Panc1 (cell line): ENCODE results near the gene G6PC3. TPM values are rescaled to one million over a fixed set of nuclear protein-coding genes. Genes with fewer than 3 reads are reported as not detected.

ENCODE experiments used
- ATAC-seq: fragments of 200-7000 bp; cut with Tn5 transposase; 2 replicates; pipeline ENCODE4 v1.9.1; 2020; ENCODE audit warnings: mild to moderate bottlenecking, moderate library complexity
- BruUV-seq: library from RNA; stranded (reverse); fragments of 400-500 nt; replicated peaks from 2 replicates; lab custom pipeline; 2021; lab: Mats Ljungman, UMichigan
- CTCF ChIA-PET: fragments of 300-600 bp; sonication (Branson Sonifier 250); formaldehyde crosslinking; loops from one replicate; lab custom pipeline; 2022; ENCODE audit warnings: antibody characterized with exemption; lab: Charles Lee
- POLR2A ChIA-PET: fragments of 300-600 bp; sonication (Branson Sonifier 250); formaldehyde crosslinking; loops from one replicate; lab custom pipeline; 2022; ENCODE audit warnings: antibody characterized with exemption; lab: Charles Lee
- DNase-seq: peaks from one replicate; pipeline ENCODE4 v3.0.0-alpha.2; 2010; ENCODE audit warnings: low read depth, low spot score
- H3K27ac ChIP-seq: 2 replicates; pipeline ENCODE4 v1.5.1; 2011; ENCODE audit warnings: mild to moderate bottlenecking, low read length, inconsistent platforms
- H3K27me3 ChIP-seq: fragments of 200-500 bp; sonication (Bioruptor generic); 2 replicates; pipeline ENCODE4 v1.6.0; 2014; ENCODE audit warnings: low read length, inconsistent platforms; ENCODE audit not compliant: control insufficient read depth, insufficient read depth
- H3K36me3 ChIP-seq: fragments of 200-500 bp; sonication (Bioruptor generic); 2 replicates; pipeline ENCODE4 v1.5.1; 2014; ENCODE audit warnings: inconsistent platforms, mild to moderate bottlenecking, low read length, moderate library complexity; ENCODE audit not compliant: control insufficient read depth, insufficient read depth
- H3K4me1 ChIP-seq: 2 replicates; pipeline ENCODE4 v1.5.1; 2011; ENCODE audit warnings: inconsistent platforms, mild to moderate bottlenecking, low read length, moderate library complexity; ENCODE audit not compliant: control insufficient read depth, insufficient read depth
- H3K4me3 ChIP-seq, 2 experiments: 2 replicates each; pipeline ENCODE4 v1.5.1; 2011 to 2012; ENCODE audit warnings: low read depth in 2 of 2, low read length in 2 of 2, mild to moderate bottlenecking in 2 of 2, inconsistent platforms in 1 of 2, moderate library complexity in 1 of 2
- H3K9me3 ChIP-seq: fragments of 200-500 bp; sonication (Bioruptor generic); 2 replicates; pipeline ENCODE4 v1.5.1; 2014; ENCODE audit warnings: low read depth, mild to moderate bottlenecking, inconsistent platforms, low read length, moderate library complexity; ENCODE audit not compliant: control insufficient read depth, insufficient read depth
- CTCF ChIP-seq: fragments of 450-650 bp; IDR thresholded peaks from 2 replicates; pipeline ENCODE4 v1.5.1; 2017; ENCODE audit warnings: mild to moderate bottlenecking
- POLR2AphosphoS5 ChIP-seq: IDR thresholded peaks from 2 replicates; pipeline ENCODE4 v1.6.1; 2012; ENCODE audit warnings: mild to moderate bottlenecking, low read depth, low read length, moderate library complexity
- SIN3A ChIP-seq: IDR thresholded peaks from 2 replicates; pipeline ENCODE4 v1.6.1; 2012; ENCODE audit warnings: low read depth, mild to moderate bottlenecking, low read length, moderate library complexity, borderline replicate concordance; ENCODE audit not compliant: insufficient read depth
- TCF7L2 ChIP-seq: IDR thresholded peaks from 2 replicates; pipeline ENCODE4 v1.6.1; 2011; ENCODE audit warnings: mild to moderate bottlenecking, low read depth, low read length, inconsistent platforms
- in situ Hi-C: cut with HindIII; loops from 2 replicates; pipeline ENCODE4 v1.10.0; 2016; ENCODE audit warnings: low sequenced_read_pairs, low pct_unique_long_range_greater_than_20kb
- intact Hi-C: fragments of 100-400 bp; cut with micrococcal nuclease; formaldehyde crosslinking; loops from one replicate; pipeline ENCODE4 v1.10.0; 2022; ENCODE audit not compliant: unreplicated experiment
- total RNA-seq: library from RNA; stranded (reverse); gene quantifications from one replicate; pipeline ENCODE4 v1.2.1, GENCODE V29; 2021; ENCODE audit not compliant: unreplicated experiment
- TF ChIP-seq, protein P1 (sequence below), 2 experiments: IDR thresholded peaks; 2 replicates each; pipeline ENCODE4 v1.6.1; 2011 to 2012; ENCODE audit warnings: low read depth in 2 of 2, control low read depth in 1 of 2, low read length in 1 of 2, mild to moderate bottlenecking in 1 of 2, moderate library complexity in 1 of 2; ENCODE audit not compliant: insufficient read depth in 1 of 2

G6PC3 gene
- total RNA-seq, 1 experiment from 2014 or later, result 42.7 TPM

DNA sequence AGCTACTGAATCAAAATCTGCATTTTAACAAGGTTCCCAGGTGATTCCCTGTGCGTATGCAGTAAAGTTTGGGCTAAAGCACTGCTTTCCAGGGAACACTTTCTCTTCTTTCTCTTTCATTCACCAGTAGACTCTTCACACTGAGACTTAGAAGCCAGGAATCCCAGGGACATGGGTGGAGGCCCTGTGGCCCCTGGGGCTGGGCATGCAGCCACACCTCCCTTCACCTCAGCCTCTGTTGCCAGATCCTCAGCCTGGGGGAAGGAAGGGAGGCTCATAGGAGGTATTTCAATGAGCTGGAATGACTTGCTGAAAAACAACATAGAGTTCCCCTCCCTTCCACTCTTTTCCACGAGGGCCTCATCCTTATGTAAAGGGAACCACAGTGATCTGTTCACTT is 1.2 kb downstream of the G6PC3 start:
- peak overlapping the region; percentile 93 for H3K27ac ChIP-seq
- TSS peak; percentile 84 for BruUV-seq
- H3K4me1 ChIP-seq, result peaks cover 18% of the 10 kb centered on the region
- in situ Hi-C loops (no loop called here), intact Hi-C loops (no loop called here)
- H3K36me3 ChIP-seq, result peaks cover 2% of the 10 kb centered on the region; the same call in 1 of the 2 replicates
- no peak for ATAC-seq
- TF ChIP-seq TCF7L2 (no peak), CTCF (no peak)
- no peaks in the 10 kb centered on the region for H3K27me3 ChIP-seq
- H3K4me3 ChIP-seq, result peak overlapping the region; percentile 71 to 87
- no peaks in the 10 kb centered on the region for H3K9me3 ChIP-seq
- DNase-seq, result no peak
- ChIA-PET CTCF (interaction anchor here (0.6 kb wide), 1 partner anchor 49 kb away, joined by 5 read pairs; no protein-coding TSS in a partner anchor), POLR2A (interaction anchor here (0.7 kb wide), 1 partner anchor 291 kb away, joined by 5 read pairs; no protein-coding TSS in a partner anchor)

- ATAC-seq (no peak), DNase-seq (no peak)
- Histone ChIP-seq H3K4me3 (no peak overlapping the region), H3K4me1 (peaks cover 12% of the 10 kb centered on the region), H3K36me3 (peaks cover 2% of the 10 kb centered on the region; the same call in 1 of the 2 replicates), H3K9me3 (no peaks in the 10 kb centered on the region), H3K27me3 (no peaks in the 10 kb centered on the region), H3K27ac (no peak overlapping the region)
- no TSS peak for BruUV-seq
- ChIA-PET CTCF (no interaction called here), POLR2A (no interaction called here)
- in situ Hi-C loops (no loop called here), intact Hi-C loops (no loop called here)
- TF ChIP-seq, protein P1, sequence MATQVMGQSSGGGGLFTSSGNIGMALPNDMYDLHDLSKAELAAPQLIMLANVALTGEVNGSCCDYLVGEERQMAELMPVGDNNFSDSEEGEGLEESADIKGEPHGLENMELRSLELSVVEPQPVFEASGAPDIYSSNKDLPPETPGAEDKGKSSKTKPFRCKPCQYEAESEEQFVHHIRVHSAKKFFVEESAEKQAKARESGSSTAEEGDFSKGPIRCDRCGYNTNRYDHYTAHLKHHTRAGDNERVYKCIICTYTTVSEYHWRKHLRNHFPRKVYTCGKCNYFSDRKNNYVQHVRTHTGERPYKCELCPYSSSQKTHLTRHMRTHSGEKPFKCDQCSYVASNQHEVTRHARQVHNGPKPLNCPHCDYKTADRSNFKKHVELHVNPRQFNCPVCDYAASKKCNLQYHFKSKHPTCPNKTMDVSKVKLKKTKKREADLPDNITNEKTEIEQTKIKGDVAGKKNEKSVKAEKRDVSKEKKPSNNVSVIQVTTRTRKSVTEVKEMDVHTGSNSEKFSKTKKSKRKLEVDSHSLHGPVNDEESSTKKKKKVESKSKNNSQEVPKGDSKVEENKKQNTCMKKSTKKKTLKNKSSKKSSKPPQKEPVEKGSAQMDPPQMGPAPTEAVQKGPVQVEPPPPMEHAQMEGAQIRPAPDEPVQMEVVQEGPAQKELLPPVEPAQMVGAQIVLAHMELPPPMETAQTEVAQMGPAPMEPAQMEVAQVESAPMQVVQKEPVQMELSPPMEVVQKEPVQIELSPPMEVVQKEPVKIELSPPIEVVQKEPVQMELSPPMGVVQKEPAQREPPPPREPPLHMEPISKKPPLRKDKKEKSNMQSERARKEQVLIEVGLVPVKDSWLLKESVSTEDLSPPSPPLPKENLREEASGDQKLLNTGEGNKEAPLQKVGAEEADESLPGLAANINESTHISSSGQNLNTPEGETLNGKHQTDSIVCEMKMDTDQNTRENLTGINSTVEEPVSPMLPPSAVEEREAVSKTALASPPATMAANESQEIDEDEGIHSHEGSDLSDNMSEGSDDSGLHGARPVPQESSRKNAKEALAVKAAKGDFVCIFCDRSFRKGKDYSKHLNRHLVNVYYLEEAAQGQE (IDR thresholded peaks at IDR 0.05; ENCODE audit: insufficient read depth in 1 of 2, low read depth in 2 of 2, low read length in 1 of 2), result no peak
- TF ChIP-seq POLR2AphosphoS5, result no peak
- no peak for TF ChIP-seq TCF7L2
- TF ChIP-seq SIN3A, result no peak
- no peak for TF ChIP-seq CTCF
These were observed 3.8 kb downstream of the G6PC3 start for GRCh38 chr17:44074231-44074910.
